ENCODE results near the gene HSPA12A.

Gene HSPA12A

DNA sequence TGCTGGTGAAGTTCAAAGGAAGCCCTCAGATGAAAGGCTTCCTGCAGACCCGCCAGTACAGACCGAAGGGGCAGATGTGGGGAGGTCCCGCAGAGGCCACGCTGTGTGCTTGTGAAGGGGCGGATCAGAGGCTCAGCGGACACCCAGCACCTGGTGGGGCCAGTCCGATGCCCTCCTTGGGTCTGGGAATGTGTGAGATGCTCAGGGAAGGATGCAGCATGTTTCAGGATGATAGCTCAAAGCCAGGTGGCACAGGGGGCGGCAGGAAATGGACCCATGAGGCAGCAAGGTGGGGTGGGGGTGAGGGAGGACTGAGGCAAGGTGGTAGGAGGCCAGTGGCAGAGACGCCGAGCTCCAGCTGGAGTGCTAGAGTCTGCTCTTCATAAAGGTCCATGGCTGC, 27.9 kb upstream of the HSPA12A start:
- DNase-seq (ENCODE audit: low read depth), result no peak

DNA sequence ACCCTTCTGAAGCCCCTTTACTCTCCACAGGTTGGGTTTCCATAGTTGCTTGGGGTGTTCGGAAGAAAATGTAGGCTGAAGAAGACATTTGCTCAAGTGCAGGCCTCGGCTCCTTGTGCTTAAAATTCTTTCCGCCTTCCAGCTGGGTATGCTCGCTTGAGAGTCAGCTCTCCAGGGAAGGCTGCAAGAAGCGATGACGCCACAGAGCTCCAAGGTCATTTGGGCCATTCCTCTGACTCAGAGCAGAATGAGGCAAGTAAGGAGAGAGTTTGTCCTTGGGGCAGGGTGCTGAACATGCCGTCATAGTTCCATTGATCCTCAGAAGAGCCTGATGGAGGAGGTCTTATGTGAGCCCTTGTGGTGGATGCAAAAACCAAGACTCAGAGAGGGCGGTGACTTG, 27.4 kb upstream of the HSPA12A start:
- DNase-seq (ENCODE audit: low read depth), result no peak

DNA sequence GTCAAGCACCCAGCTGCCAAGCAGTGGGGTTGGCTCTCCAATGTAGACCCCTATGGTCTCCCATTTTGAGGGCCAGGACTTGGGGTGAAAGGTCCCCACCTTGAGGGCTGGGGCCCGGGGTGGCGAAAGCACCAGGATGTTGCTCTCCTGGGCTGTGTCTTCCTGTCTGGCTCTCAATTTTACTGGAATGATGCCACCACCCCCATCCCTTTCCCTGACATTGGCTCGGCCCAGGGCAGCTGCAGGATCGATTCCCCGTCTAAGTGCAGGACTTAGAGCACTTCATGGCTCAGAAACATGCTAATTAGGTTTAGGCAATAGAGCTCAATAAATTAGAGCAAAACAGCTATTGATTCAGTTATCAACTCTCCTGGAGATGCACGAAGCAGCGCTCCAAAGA, 27.0 kb upstream of the HSPA12A start:
- DNase-seq (ENCODE audit: low read depth), result no peak

DNA sequence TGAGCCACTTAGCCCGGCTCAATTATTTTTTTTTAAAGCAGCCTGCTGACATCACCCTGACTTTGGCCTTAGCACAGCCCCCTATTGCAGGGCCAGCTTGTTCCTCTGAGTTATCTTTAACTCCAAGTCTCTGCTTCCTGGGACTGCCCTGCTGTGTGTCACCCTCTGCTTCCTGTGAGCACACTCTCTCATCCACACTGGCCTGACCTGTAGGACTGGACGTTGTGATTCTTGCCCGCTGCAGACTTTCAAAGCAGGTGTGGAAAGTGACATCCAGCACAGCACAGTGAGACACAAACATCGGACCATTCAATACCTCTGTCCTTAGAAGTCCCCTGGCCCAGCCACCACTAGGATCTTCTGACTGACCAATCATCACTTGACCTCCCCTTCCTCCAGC, 26.4 kb upstream of the HSPA12A start:
- DNase-seq (ENCODE audit: low read depth), result no peak

DNA sequence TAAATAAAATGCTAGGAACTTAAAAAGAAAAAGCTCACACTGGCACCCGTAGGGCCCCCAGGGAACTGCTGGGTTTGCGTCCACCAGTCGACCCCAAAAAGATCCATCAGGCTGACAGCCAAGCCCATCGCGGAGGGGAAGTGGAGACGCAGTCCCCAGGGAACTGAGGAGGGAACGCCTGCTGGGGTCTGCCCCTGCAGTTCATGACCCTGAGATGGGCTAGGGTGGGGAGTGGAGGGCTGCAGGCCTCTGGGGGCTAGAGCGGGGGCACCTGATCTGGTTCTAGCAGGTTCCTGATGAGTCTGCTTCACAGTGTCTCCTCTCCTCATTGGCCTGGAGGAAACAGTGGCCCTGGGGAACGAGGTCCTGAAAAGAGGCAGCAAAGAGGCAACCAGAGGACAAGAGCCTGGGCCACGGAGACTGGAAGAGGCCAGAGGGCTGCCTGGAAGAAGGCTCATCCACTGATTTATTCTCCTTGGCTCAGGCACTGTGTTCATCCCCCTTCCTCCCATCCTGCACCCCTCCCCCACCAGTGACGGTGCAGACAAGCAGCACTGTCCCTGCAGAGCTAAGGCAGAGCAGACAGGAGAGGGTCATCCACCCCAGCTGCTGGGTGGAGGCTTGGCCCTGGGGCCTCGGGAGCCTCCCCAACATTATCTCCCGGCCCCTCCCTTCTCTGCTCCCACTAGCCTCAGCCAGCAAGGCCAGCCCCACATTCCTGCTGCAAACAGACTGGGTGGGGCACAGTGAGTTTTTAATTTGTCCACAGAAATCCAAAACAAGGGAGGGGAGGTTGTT, 24.7 kb upstream of the HSPA12A start:
- no peak for DNase-seq (ENCODE audit: low read depth)

DNA sequence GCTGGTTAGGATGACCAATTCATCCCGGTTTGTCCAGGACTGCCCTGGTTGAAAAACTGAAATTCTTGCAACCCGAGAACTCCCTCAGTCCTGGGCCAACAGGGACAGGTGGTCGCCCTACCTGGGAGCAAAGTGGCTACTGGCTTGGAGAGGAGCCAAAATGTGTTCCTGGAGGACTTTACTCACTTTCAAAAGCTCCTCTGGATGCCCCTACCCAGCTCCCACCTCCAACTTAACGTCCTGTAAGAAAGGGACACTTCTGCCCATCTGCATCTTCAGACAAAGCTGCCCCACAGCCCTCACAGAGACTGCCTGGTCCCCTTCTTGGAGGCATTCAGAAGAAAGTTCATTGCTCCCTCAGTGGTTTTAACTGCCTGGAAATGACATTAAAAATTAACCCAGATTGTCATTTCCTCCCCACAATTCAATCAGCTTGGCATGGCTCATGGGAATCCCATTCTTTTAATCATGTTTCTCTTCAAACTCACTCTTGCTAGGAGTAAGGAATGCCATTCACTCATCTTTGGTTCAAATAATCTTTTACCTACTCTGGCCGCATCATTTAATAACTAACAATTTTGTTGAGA, 24.0 kb upstream of the HSPA12A start:
- no peak for DNase-seq (ENCODE audit: low read depth)

DNA sequence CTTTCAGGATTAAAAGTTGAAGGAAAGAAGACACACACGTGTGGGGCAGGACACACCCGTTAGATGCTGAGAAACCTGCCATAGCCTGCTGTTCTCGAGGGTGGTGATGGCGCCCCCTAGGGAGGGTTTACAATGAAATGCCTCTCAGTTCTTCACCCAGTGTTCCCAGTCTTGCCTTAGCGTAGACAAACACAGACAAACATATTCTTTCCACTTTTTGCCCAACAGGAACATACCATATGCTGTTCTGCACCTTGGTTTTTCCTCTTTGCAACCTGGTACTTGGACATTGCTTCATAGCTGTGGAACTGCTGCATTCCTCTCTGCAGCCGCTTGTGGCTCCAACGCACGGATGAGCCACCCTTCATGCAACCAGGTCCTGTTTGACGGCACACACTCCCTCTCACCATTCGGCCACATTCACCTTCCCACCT, 23.3 kb upstream of the HSPA12A start:
- no peak for DNase-seq (ENCODE audit: low read depth)

DNA sequence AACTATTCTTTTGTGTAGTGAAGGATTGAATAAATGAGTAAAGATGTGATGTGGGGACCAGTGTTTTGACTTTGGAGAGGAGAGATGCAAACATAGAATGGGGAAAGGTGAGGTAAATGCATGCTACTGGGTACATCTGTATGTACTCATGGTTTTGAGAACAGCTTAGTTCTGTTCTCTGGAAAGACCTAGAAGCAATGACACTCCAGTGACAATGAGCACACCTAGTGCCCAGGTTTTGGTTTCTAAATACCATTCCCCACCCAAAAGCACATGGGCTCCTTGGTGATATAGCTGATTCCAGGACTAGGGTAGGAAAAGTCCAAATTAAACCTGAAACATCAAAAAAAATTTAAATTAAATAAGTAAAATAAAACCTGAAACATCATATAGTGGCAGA, 22.6 kb upstream of the HSPA12A start:
- DNase-seq (ENCODE audit: low read depth), result no peak

DNA sequence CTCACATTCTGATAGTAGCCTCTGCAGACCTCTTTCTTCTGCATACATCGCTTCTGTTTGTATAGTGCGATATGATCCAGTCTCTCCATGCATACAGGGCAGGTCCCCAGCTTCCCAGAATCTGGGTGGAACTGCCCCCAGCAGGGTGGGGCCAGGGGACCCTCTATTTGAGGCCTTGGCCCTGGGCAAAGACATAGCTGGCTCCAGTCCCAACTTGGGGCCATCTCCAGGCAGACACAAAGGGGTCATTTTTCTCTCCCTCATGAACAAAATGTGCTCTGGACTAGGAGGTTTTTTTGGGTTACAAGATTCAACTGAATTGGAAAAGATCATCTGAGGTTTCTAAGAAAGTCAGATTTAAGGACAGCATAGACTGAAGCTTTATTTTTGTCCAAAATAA, 21.1 kb upstream of the HSPA12A start:
- no peak for DNase-seq (ENCODE audit: low read depth)

DNA sequence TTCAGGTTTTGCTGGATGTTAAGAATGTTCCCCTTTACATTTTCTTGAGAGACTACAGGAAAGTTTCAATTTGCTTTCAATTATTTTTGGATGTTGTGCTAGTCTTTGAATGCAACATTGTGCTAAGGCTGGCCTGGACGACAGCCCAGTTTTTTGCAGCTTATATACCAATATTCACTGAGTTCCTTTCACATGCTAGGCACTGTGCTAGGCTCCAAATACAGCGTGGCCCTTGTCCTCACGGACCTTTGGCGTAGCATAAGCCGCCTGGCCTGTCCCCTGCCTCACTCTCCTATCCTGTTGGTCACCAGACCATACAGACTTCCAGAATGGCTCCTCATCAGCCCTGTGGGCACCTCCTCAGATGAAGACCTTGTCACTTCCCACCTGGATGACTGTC, 19.5 kb upstream of the HSPA12A start:
- DNase-seq (ENCODE audit: low read depth), result no peak

DNA sequence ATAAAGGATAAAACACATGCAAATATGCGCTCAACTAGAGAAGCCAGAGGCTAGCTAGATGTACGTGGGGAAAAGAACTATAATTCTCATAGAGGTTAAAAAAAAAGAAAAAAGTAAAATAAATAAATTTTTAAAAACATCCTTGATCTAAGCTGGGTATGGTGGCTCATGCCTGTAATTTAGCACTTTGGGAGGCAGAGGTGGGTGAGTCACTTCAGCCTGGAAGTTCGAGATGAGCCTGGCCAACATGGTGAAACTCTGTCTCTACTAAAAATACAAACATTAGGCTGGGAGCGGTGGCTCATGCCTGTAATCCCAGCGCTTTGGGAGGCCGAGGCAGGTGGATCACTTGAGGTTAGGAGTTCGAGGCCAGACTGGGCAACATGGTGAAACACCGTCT, 18.6 kb upstream of the HSPA12A start:
- no peak for DNase-seq (ENCODE audit: low read depth)

DNA sequence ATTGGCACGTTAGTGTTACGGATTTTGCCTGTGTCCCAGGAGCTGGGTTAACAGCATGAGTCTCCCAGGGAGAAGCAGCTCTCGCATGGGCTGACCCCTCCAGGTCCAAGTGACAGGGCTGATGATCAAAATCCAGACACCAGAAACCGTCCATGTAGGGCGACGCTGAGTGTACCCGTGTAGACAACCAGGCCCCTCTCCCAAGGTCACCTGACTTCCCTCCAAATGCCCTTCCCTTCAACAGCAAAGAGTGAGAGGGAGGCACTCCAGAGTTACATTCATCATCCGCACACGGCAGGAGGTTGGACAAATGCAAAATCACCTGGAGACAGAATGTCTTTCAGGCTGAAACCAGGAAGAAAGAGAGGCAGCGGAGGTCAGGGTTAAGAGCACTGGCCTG, 14.9 kb upstream of the HSPA12A start:
- DNase-seq (ENCODE audit: low read depth), result no peak

DNA sequence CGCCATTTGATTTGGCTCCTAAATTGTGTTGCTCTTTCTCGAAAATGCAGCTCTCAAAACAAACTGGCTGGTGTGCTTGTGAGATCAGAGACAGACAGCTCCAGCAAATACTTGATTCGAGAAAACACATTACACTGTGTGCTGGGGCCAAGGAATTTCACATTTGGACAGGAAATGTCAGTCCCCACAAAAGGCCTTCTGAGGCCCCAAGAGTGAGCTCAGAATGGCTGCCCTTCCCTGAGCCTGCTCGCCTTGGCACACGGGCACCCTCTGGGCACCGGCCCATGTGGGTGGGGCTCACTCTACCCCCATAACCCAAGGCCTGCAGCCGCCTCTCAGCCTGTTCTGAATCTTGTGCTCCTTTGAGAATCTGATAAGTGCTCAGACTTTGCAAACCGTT, 13.9 kb upstream of the HSPA12A start:
- DNase-seq (ENCODE audit: low read depth), result no peak

DNA sequence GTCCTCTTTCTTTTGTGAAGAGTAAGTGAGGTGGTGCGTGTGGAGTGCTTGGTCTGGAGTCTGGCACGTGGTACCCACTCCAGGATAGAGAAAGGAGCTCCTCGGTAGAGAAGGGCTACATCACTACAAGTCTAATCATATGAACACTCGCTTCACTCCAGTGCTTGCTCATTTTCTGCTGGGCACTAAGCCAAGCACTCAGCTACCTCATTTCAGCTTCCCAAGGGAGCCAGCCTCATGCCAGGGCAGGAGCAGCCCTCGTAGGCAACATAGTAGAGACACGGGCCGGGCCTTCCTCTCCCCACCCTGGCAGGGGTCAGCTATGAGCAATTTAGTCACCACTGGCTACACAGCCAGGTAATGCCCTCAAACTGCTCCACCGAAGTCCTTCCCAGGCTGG, 11.4 kb upstream of the HSPA12A start:
- DNase-seq (ENCODE audit: low read depth), result no peak

DNA sequence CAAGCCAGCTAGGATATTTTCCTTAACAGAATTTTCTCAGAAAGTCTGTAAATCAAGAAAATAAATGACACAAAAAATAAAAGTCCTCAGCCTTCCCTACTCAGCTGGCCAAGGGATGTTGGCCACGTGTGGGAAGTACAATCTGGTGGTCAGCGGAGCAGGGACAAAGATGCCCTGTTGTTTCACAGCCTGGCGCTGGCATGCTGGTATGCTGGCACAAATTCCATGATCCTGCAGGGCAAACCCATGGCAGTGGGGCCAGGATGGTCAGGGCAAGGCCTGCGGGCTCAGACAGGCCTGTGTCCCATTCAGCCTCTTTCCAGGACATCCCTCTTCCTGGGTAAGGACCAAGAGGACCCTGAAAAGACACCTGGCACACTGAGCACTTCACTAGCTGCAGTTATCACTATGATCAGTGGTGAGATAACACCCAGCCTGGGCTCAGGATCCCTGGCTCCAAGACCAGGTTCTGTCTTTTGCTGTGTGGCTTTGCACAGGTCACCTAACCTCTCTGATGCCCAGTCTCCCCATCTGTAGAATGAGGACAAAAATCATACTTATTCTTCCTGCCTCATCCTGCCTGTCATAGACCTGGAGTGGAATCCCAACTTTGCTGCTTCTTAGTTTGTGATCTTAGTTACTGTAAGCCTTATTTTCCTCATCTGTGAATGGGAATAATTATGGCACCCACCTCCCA, 10.8 kb upstream of the HSPA12A start:
- DNase-seq (ENCODE audit: low read depth), result no peak

DNA sequence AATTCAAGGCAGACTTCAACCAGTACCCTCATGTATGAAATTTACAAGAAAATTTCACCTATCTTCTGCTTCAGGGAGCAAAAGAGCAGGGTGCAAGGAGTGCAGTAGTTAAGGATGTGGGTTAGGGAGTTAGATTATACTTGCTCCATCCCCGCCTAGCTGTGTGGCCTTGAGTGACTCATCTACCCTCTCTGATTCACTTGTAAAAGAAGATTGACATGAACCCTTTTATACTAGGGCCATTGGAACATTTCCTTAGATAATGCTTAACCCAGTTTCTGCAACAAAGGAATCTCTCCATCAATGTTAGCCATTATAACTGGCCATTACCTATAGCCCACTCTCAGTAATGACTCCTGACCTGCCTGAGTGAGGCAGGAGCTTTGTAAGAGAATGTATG, 10.2 kb upstream of the HSPA12A start:
- DNase-seq (ENCODE audit: low read depth), result no peak

DNA sequence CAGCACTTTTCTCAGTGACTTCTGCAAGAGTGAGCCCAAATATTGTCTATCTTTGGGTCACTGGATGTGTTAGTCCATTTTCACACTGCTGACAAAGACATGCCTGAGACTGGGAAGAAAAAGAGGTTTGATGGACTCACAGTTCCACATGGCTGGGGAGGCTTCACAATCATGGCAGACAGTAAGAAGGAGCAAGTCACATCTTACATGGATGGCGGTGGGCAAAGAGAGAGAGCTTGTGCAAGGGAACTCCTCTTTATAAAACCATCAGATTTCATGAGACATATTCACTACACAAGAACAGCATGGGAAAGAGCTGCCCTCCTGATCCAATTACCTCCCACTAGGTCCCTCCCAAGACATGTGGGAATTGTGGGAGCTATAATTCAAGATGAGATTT, 6.1 kb upstream of the HSPA12A start:
- DNase-seq (ENCODE audit: low read depth), result no peak

DNA sequence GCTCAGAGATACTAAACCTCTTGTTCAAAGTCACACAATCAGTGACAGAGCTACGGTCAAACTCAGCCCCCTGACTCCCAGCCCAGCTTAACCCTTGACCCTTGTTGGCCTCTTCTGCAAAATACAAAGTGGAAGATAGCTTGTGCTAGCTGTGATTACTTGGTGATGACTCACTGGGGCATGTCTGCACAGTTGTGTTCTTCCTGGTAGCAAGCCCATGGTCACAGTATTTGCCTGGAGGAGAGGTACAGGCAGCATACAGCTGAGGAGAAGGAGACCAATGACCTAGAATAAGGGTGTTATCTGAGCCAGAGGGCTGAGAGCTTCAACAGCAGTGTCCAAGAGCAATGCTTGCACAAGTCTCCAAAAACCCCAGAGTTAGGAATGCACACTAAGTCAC, 5.7 kb upstream of the HSPA12A start:
- DNase-seq (ENCODE audit: low read depth), result no peak

DNA sequence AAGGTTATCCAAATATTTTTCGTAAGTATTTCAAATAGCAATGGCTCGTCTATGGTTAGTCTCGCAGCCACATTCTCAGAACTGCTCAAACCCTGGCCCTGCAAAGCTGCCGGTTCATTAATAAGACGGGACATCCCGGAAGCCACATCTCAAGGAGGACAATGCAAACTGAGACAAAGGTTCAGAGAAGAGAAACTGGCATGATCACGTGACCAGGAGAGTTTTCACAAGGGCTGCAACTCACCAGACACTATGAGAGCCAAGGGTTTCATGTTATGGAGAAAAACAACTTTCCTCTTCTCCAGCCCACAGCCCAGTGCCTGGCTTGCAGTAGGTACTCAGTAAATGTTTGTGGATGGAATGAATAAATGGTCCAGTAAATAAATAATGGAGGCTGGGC, 5.0 kb upstream of the HSPA12A start:
- no peak for DNase-seq (ENCODE audit: low read depth)

DNA sequence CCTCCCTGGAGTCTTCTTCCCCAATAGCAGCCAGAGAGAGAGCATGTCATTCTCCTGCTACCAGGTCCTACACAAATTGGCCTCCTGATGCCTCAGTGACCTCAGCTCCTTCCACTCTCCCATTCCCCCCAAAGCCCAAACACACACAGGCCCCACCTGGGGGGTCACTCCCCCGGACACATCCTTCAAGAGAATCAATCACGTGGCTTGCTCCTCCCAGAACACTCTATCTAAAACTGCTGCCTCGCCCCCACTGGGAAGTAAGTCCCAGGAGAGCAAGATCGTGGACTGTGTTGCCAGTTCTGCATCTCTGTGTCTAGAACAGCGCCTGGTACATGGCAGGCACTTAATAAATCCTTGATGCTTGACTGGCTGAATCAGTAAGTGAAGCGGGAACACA, 2.5 kb upstream of the HSPA12A start:
- DNase-seq (ENCODE audit: low read depth), result no peak

DNA sequence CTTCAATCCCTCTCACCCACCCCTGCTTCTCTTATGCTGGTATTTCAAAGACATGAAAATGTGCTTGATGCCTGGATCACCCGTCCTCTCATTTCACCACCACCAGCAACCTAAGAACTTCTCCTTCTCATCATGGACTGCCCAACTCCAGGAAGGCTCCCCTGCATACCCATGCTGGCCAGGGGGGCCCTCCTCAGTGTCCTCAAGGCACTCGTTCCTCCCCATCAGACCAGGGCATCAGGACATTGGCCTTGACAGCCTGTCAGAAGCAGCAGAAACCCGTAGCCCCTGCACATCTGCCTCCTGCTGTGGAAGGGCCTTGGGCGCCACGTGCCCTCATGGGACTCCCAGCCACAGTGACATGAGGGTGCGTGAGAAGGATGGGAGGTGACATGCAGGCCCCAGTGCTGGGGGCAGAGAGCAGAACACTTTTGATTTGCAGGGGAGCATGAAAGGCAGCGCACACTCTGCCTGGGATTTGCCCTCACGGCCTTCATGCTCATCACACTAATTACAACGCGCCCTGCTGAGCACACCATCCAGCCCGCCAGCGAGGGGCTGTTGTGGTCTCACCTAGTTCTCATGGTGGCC, 1.9 kb upstream of the HSPA12A start:
- DNase-seq (ENCODE audit: low read depth), result no peak

DNA sequence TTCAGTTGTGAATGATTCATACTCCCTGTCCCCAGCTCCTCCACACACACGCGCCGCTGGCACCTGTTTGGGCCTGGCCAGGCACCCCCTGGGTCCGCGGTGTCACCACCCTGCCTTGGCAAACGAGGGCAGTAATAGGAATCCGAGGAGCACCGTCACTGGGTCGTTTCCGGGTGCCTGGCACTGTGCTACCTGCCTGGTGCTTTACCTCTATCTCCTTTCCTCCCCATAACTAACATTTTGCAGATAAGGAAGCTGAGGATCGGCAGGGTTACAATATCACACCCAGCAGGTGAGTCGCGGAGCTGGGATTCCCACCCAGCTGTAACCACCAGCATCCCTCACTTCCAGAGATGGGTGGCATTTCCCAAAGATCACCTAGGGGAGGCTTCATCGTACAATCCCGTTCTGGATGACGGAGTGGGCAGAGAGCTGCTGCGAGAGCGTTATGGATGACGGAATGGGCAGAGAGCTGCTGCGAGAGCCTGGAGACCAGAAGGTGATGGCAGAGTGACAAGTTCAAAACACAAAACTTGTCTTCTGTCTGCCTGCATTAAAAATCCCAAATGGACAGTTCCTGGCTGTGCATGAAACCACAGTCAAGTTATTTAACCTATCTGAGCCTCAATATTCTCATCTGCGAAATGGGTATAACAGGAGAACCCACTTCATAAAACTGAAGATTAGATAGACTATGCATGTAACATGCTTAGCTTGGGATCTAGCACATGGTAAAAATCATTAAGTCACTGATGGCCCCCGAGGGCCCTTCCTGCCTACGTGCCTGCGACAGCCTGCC, 1.1 kb upstream of the HSPA12A start:
- DNase-seq (ENCODE audit: low read depth), result no peak
